ENCODE data around the gene HTR1A.

- TF ChIP-seq CTCF (IDR thresholded peaks at IDR 0.05) (no peak), POLR2AphosphoS5 (IDR thresholded peaks at IDR 0.05) (no peak)
Observed at GRCh38 chr5:63911871-63912270, 50.4 kb downstream of the HTR1A start.
